ENCODE results near the gene CHCHD6.

- TF ChIP-seq CTCF (conservative IDR thresholded peaks at IDR 0.05) = no peak
- TF ChIP-seq EZH2 (IDR thresholded peaks at IDR 0.05; ENCODE audit: low read depth) = no peak
Observed at GRCh38 chr3:126845920-126846715, 142.1 kb downstream of the CHCHD6 start.

Measured in PC-9 (cell line).